Stimulated activated memory B cell treated with anti-CD40 and anti-IgM and Interleukin-4, amounts not matched to agents 10 μg/mL and 1 μg/mL and 100 μg/mL, for 72 hours (primary cell): ENCODE data around the gene EXOSC1.

ENCODE experiments used
- ATAC-seq: fragments of 150-1000 bp; cut with Tn5 transposase; 2 replicates; pipeline ENCODE4 v1.10.0; 2021
- H3K27ac Mint-ChIP-seq: one replicate; pipeline ENCODE4 v1.8.0; 2022; ENCODE audit warnings: mild to moderate bottlenecking, mixed read lengths
- H3K27me3 Mint-ChIP-seq: one replicate; pipeline ENCODE4 v1.8.0; 2022; ENCODE audit warnings: mixed read lengths
- H3K36me3 Mint-ChIP-seq: one replicate; pipeline ENCODE4 v1.8.0; 2022; ENCODE audit warnings: mixed read lengths
- H3K4me1 Mint-ChIP-seq: one replicate; pipeline ENCODE4 v1.8.0; 2022; ENCODE audit warnings: mixed read lengths
- H3K4me3 Mint-ChIP-seq: one replicate; pipeline ENCODE4 v1.8.0; 2022; ENCODE audit warnings: mild to moderate bottlenecking, moderate library complexity, mixed read lengths
- H3K9me3 Mint-ChIP-seq: one replicate; pipeline ENCODE4 v1.8.0; 2022; ENCODE audit warnings: mixed read lengths

The EXOSC1 gene

GRCh38 chr10:97406064-97406463 lies 39.7 kb downstream of the EXOSC1 start:
- ATAC-seq: no peak
- H3K4me3 Mint-ChIP-seq: no peak overlapping the region
- H3K27ac Mint-ChIP-seq: no peak overlapping the region
- H3K9me3 Mint-ChIP-seq: no peaks in the 10 kb centered on the region
- H3K27me3 Mint-ChIP-seq: no peaks in the 10 kb centered on the region
- peaks cover 16% of the 10 kb centered on the region for H3K4me1 Mint-ChIP-seq
- H3K36me3 Mint-ChIP-seq: no peaks in the 10 kb centered on the region

- H3K27ac Mint-ChIP-seq: no peak overlapping the region
- ATAC-seq: no peak
- H3K36me3 Mint-ChIP-seq: no peaks in the 10 kb centered on the region
- peaks cover 28% of the 10 kb centered on the region for H3K4me1 Mint-ChIP-seq
- no peaks in the 10 kb centered on the region for H3K27me3 Mint-ChIP-seq
- no peaks in the 10 kb centered on the region for H3K9me3 Mint-ChIP-seq
- no peak overlapping the region for H3K4me3 Mint-ChIP-seq
Measured at GRCh38 chr10:97404044-97404443, 41.8 kb downstream of the EXOSC1 start.

GRCh38 chr10:97401455-97401919 lies 44.3 kb downstream of the EXOSC1 start:
- no peak for ATAC-seq
- Mint-ChIP-seq H3K36me3 (no peaks in the 10 kb centered on the region), H3K27me3 (no peaks in the 10 kb centered on the region), H3K27ac (peak overlapping the region; percentile 96), H3K4me1 (peaks cover 22% of the 10 kb centered on the region), H3K9me3 (no peaks in the 10 kb centered on the region), H3K4me3 (peak overlapping the region; percentile 98)

- Mint-ChIP-seq H3K4me1 (peaks cover 19% of the 10 kb centered on the region), H3K9me3 (no peaks in the 10 kb centered on the region), H3K36me3 (peaks cover 5% of the 10 kb centered on the region), H3K27ac (peak within 1 kb of the TSS; percentile 96), H3K27me3 (no peaks in the 10 kb centered on the region), H3K4me3 (peak within 1 kb of the TSS; percentile 98)
- ATAC-seq: peak; percentile 99
Measured at GRCh38 chr10:97400665-97401454, 44.9 kb downstream of the EXOSC1 start, which contains the start of gene RRP12. Gene RRP12, minus strand, starts transcription at chr10:97401340. Its CDS starts 109 bp downstream, at chr10:97401231.

- Mint-ChIP-seq H3K27me3 (no peaks in the 10 kb centered on the region), H3K36me3 (peaks cover 8% of the 10 kb centered on the region), H3K4me3 (peak overlapping the region; percentile 98), H3K27ac (peak overlapping the region; percentile 96), H3K4me1 (peaks cover 18% of the 10 kb centered on the region), H3K9me3 (no peaks in the 10 kb centered on the region)
- ATAC-seq: no peak
Measured at GRCh38 chr10:97399843-97400545, 45.8 kb downstream of the EXOSC1 start.

- H3K9me3 Mint-ChIP-seq: no peaks in the 10 kb centered on the region
- no peak for ATAC-seq
- H3K4me1 Mint-ChIP-seq: peaks cover 12% of the 10 kb centered on the region
- no peaks in the 10 kb centered on the region for H3K27me3 Mint-ChIP-seq
- no peak overlapping the region for H3K4me3 Mint-ChIP-seq
- no peak overlapping the region for H3K27ac Mint-ChIP-seq
- peaks cover 21% of the 10 kb centered on the region for H3K36me3 Mint-ChIP-seq
Measured at GRCh38 chr10:97396056-97396455, 49.8 kb downstream of the EXOSC1 start.

GRCh38 chr10:97393034-97393573 lies 52.7 kb downstream of the EXOSC1 start:
- H3K4me1 Mint-ChIP-seq: no peaks in the 10 kb centered on the region
- peaks cover 38% of the 10 kb centered on the region for H3K36me3 Mint-ChIP-seq
- no peak overlapping the region for H3K4me3 Mint-ChIP-seq
- no peak overlapping the region for H3K27ac Mint-ChIP-seq
- no peak for ATAC-seq
- no peaks in the 10 kb centered on the region for H3K27me3 Mint-ChIP-seq
- no peaks in the 10 kb centered on the region for H3K9me3 Mint-ChIP-seq

GRCh38 chr10:97390091-97390490 lies 55.7 kb downstream of the EXOSC1 start:
- Mint-ChIP-seq H3K4me1 (no peaks in the 10 kb centered on the region), H3K9me3 (no peaks in the 10 kb centered on the region), H3K36me3 (peaks cover 51% of the 10 kb centered on the region), H3K4me3 (no peak overlapping the region), H3K27me3 (no peaks in the 10 kb centered on the region), H3K27ac (no peak overlapping the region)
- no peak for ATAC-seq

GRCh38 chr10:97388152-97388551 lies 57.7 kb downstream of the EXOSC1 start:
- Mint-ChIP-seq H3K4me3 (no peak overlapping the region), H3K9me3 (no peaks in the 10 kb centered on the region), H3K27ac (no peak overlapping the region), H3K27me3 (no peaks in the 10 kb centered on the region), H3K4me1 (no peaks in the 10 kb centered on the region), H3K36me3 (peaks cover 53% of the 10 kb centered on the region)
- no peak for ATAC-seq
